Measurements from ENCODE around the gene OR10A5.
A peak's percentile ranks its signal among the peaks of the same experiment; 100 is the strongest.
"Not testable (repeated sequence)": the region's sequence is repeated elsewhere in the genome, so short reads cannot be mapped to it uniquely, and the experiment has no call there.

Gene OR10A5, protein sequence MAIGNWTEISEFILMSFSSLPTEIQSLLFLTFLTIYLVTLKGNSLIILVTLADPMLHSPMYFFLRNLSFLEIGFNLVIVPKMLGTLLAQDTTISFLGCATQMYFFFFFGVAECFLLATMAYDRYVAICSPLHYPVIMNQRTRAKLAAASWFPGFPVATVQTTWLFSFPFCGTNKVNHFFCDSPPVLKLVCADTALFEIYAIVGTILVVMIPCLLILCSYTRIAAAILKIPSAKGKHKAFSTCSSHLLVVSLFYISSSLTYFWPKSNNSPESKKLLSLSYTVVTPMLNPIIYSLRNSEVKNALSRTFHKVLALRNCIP

DNA sequence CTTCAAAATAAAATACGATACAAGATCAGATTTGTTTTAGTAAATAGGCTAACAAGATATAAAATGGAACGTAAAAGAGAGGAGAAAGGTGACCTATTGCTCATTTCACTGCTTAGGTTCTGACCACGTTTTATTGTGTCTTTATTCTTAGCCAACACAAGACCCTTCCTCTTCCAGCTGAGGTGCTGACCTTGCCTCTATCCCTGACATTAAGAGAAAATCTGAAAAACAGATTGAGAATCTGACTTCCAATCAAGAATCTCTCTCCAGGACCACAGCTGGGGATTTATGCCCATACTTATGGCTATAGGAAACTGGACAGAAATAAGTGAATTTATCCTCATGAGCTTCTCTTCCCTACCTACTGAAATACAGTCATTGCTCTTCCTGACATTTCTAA is at the start of gene OR10A5:
Gene OR10A5, plus strand, starts transcription at position 301 of the 400 bp plus-strand sequence. Its CDS starts 0 bp downstream, at position 301.
- DNase-seq = no peak

DNA sequence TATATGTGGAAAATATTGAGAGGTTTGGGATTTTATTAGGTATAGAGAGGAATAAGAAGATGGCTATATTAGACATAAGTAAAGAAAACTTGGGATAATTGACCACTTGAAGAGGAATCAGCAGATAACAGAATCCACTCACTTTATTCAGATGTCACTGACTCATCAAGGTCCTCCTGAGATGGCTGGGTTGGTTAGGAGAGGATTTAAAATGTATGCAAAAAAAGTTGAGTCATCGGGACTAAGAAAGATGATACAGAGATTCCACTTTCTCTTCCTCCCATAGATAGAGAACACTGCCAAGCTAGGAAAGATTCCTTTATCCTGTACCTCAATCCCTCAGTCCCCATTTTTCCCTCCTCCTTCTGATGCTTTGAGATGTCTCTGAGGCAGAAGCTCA is 46.1 kb upstream of the OR10A5 start, which contains the start of gene OR6A2:
Gene OR6A2, minus strand, starts transcription at position 288 of the 400 bp plus-strand sequence. CDS start 3,981 bp downstream, outside the sequence.
- DNase-seq = peak; percentile 23

DNA sequence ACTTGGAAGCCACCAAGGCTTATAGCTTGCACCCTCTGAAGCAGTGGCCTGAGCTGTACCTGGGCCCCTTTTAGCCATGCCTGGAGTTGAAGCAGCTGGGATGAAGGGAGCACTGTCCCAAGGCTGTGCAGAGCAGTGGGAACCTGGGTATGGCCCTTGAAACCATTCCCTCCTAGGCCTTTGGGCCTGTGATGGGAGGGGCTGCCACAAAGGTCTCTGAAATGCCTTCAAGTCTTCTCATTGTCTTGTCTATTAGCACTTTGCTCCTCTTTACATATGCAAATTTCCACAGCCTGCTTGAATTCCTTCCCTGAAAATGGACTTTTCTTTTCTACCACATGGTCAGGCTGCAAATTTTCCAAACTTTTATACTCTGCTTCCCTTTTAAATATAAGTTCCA is 44.4 kb upstream of the OR10A5 start:
- DNase-seq = not testable (repeated sequence)

DNA sequence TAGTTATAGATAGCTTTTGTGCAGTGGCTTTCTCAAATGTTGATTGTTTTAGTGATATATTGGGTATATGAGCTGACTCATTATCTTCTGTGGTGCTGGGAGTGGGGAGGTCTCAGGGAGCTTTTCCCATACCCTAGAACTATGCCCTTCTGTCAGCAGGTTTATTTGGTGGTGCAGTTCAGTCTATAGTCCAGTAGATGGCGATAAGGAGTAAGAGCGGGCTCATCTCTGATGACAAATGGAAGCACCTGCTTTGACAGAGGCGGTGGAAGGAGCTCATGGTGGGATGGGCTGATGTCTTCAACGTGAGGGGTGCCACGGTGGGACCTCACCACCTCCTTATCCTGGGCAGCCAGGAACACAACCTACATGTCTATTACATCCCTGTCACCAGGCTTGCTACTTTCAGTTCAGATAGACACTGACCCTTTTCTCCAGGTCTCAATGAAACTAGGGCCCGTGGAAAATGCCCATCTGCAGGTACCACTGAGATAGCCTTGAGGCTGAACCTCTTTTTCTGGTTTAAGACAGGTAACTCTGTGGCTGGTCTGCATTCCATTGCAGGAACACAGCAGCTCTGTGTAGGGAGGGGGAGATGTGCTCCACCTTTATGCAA is 33.0 kb upstream of the OR10A5 start:
- DNase-seq = peak; percentile 39

DNA sequence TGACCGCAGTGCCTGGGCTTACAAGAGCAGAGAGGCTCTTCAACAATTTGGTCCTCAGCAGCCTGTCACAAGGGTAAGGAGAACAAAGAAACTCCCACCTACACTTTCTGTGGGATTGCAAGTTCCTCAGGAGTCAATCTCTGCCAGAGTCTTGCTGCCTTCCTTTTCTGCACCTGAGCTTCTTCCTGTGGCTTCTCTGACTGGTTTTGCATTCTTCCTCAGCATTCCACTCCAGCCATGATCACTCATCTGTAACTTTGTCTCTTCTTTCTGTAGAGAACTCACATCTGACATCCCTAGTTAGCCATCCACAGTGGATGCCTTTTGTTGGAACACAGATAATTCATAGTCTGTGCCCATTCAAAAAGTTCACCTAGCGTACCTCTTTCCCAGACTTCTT is 31.8 kb upstream of the OR10A5 start:
- DNase-seq = no peak

DNA sequence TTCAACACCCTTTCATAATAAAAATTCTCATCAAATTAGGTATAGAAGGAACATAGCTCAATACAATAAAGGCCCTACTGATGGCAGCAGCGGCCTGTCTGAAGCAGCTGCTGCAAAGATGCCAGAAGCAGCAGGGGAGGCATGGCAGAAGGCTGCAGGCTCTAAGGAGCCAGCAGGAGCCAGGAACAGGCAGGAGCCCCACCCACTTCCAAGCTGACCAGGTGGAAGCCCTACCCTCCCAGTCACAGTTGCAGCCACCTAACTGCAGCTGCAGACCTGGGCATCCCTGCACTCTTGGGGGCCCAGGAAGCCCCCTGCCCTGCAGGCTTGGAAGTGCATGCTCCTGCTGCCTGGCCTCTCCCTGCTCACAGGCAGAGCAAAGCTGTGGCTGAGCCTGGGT is 27.8 kb upstream of the OR10A5 start:
- no peak for DNase-seq

DNA sequence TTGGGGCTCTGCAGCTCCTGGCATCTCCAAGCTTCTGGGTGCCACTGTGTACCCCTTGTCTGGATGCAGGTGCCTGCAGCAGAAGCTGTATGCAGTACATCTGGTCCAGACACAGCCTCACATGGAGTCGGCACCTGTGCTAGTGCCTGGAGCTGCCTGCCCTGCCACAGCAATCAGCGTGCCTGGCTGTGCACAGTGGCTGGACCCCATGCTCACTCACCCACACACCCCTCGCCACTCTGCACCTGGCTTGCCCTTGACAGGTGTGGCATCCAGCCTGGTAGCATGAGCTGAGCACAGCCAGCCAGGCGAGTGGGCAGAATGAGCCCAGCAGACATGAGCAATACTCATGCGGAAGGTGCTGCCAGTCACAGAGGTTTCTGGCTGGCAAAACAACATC is 26.5 kb upstream of the OR10A5 start:
- no peak for DNase-seq

DNA sequence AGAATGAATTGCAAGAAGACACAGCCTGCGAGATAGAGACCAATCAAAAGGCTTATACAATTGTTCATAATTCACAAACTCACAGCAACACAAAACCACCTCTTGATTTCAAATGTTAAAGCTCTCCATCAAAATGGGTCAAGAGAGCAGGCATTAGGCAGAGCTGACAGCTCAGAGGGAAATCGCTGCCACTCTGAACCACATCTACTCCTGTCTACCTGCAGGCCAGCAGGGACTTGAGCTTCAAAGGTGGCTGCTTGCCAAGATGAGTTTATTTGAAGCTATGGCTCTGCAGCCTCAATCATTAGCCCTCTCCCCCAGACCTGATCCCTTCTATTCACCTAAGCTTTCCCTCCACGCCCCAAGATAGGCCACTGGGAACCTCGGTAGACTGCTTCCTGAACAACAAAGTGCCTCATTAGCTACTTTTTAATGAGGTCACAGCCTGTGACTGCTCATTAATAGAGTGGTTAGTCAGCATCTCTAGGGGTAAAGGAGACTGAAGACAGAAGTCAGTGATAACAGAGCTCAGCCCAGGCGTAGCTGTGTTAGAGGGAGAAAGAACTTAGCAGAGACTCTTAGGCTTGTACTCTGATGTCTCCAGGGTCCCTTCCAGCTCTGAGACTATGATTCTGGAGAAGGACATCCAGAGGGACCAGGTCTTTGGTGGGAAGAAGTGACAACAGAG is 21.2 kb upstream of the OR10A5 start:
- no peak for DNase-seq

DNA sequence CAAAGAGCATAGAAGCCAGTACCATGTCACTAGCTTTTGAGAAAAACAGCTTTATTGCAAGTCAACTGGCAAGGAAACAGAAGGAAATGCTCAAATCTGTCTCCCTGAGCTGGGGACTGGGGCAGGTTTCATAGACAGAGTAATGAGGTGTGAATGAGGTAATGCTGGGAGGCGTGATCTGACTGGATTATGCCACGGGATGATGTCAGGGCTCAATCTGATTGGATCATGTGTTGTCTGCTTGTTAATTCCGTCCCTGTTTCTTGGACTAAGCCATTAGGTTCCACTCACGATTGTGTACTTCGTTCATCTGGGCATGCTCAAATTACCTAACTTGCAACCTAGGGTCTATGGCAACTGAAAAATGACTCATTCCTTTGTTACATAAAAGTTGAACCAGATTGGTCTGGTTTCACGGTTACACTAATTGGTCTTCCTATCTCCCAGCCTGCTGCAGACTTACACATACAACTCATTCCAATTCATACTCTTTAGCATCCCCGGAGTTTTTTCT is 20.2 kb upstream of the OR10A5 start:
- no peak for DNase-seq

DNA sequence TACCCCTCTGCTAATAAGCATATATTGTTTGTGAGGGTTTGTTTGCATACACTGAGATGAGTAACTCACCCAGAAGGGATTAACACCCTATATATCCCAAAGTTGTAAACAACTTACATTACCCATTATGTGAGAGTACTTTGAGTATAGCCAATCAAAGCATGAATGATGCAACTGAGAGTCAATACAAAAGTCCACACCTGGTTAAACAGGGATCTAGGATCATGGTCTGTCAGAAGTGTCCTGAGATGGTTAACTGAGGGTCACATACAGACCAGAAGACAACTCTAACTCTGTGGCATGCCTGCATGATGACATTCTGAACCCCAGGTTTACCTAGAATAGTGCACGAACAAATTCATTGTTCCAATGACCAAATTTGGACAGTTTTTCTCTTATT is 17.4 kb upstream of the OR10A5 start:
- no peak for DNase-seq

DNA sequence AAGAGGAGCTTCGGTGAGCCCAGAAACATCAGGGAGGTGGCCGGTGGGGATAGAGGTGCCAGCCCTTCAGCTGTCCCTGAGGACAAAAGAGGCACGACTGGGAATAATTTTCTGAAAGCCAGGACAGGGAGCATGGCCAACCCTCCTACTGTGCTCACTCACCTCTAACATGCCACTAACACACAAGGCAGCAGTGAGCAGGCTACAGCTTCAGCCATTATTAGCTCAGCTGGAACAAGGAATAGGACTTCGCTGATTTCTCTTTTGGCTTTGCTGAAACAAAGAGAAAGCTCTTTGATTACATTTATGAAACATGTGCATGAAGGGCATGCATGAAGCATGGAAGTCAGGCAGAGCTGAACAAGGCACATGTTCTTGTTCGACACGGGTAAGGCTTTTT is 12.1 kb upstream of the OR10A5 start:
- no peak for DNase-seq

DNA sequence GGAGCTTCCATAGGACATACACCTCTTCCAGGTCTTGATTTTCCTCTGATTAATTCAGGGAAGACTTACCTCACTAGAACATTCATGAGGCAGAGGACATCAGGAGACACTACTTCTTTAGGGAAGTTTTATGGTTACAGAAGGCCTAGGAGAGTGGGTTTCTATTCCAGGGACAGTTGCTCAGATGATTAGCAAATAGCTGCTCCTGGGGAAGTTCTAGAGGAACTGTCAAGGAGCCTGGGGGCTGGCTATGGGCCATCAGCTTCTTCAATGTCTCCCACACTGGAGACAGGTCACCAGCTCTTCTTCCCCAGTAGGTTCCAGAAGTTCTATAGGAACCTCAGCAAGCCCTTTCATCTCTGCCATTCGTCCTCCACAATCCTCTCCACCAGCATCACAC is 11.5 kb upstream of the OR10A5 start:
- DNase-seq = no peak

DNA sequence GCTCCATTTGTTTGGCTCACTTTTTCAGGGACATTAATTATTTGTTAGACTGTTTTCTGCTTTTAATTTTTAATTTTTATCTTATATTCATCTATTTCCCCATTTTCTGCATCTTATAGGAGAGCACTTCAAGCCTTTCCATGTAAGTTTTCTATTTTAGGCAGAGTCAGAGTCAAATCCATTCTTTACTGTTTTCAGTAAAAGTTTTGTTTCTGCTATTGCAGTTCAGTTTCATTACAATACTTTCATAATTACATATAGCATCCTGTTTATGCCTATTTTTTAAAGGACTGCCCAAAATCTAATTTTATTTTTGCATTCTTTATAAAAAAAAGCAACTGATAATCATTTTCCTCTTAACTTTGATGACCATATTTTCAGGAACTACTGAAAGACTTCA is 3.8 kb upstream of the OR10A5 start:
- DNase-seq = no peak

DNA sequence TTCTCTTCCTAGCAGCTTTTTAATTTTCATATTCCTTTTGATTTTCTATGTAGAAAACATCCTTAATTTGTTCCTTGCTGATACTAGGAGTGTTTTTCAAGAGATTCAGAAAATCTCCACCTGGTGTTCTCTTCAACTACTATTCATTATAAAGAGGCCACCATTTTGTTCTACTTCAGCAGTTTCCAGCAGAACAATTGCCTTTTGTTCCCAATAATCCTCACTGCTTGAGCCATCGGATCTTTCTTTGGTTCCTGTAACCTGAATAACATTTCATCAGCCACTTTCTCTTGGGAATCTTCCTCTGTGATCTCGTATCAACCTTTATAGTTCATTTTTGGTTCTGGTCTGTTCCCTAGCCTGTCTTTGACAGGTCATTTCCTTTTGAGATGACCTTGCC is 1.8 kb upstream of the OR10A5 start:
- DNase-seq = no peak

DNA sequence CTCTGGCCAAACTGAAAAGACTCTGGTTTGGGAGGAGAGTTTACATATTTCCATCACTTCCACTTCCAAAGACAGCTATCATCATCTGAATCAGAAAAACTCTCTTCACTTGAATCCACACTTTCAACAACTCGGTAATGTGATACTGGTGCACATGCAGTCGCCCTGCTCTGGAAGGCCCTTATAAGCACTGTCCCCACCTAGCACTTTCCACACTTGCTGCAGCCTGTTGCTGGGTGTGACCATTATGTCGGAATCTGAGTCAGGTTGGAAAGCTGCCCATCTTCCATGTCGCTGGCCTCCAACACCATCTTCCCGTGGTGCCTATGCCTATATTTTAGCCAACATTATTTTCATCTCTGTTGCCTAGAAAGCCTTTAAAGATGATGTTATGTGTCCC is 1.1 kb upstream of the OR10A5 start:
- DNase-seq = no peak

DNA sequence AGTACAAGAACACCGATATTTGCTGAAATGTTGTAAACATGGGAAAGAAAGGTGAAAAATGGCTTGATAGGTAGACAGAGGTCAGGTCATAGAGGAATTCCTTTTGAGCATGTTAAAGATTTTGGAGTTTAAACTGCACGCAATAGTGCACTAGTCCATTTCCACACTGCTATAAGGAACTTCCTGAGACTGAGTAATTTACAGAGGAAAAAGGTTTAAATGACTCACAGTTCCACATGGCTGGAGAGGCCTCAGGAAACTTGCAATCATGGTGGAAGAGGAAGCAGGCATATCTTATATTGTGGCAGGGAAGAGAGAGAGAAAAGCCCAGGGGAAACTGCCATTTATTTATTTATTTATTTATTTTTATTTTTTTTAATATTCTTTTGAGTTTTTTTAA is 5.0 kb downstream of the OR10A5 start:
- DNase-seq = no peak

DNA sequence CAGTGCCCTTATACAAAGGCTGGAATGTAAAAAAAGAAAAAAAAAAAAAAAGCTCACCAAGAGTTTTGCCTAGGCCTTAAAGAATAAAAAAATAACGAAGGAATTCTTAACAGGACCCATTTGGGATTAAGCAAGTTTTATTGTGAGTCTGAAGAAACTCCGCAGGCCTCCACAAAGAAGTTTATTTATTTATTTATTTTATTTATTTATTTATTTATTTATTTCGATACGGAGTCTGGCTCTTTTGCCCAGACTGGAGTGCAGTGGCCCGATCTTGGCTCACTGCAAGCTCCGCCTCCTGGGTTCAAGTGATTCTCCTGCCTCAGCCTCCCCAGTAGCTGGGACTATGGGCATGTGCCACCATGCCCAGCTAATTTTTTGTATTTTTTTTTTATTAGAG is 9.3 kb downstream of the OR10A5 start:
- not testable (repeated sequence) for DNase-seq

DNA sequence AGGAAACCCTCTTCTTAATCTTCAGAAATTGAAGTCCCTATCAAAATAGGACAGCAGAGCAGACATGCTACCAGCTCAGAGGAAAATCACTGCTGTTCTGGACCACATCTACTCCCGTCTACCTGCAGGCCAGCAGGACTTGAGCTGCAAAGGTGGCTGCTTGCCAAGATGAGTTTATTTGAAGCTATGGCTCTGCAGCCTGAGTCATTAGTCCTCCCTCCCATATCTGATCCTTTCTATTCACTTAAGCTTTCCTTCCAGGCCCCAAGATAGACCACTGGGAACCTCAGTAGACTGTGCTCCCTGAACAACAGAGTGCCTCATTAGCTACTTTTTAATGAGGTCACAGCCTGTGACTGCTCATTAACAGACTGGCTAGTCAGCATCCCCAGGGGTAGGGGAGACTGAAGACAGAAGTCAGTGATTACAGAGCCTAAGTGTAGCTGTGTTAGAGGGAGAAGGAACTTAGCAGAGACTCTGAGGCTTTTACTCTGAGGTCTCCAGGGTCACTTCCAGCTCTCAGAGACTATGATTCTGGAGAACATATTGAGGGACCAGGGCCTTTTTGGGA is 10.6 kb downstream of the OR10A5 start:
- peak; percentile 31 for DNase-seq

DNA sequence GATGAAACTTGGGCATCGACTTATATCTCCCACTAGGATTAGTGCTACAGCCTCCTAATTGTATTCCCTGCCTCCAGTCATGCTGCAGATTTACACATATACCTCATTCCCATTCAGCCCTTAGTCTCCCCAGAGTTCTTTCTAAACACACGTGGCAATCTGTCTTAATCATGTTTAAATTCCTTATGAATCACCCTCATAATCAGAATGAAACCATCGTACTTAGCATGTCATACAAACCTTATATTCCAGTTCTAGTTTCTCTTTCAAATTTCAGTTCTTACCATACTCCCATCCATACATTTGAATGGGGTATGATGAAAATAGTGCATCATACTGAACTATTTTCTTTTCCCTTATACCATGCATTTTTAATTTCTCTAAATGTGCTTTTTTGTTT is 11.4 kb downstream of the OR10A5 start:
- DNase-seq = no peak

DNA sequence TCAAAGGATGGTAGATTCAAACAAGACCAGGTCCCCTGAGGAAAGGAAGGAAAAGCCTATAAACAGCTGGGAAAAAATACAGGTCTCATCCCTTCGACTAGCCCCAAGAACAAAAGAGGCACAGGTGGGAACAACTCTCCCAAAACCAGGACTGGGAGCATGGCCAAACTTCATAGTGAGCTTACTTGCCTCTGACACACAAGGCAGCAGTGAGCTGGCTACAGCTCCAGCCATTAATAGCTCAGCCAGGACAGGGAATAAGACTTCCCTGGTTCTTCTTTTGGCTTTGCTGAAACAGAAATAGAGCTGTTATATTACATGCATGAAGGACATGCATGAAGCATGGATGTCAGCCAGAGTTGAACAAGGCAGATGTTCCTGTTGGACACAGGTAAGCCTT is 17.5 kb downstream of the OR10A5 start, which contains the start of gene OR10A2:
Gene OR10A2, plus strand, starts transcription at position 97 of the 400 bp plus-strand sequence. CDS start 6,698 bp downstream, outside the sequence.
- peak; percentile 3 for DNase-seq

DNA sequence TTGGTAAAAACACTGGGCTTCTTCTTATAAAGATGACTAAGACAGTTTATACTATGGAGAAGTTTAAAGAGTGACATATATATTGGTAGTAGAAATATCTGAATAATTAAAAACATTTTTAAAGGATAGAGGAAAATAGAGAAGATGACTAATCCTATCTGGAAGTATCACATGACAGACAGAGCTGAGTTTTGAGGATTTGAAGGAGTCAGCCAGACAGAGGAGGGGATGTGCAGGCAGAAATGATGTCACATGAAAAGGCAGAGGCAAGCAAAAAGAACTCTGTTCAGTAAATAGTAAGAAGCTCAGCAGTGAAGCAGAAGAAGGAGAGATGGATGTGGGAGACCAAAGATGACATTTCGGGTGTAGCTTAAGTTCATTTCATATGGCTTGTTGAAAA is 19.0 kb downstream of the OR10A5 start:
- DNase-seq = peak; percentile 40

DNA sequence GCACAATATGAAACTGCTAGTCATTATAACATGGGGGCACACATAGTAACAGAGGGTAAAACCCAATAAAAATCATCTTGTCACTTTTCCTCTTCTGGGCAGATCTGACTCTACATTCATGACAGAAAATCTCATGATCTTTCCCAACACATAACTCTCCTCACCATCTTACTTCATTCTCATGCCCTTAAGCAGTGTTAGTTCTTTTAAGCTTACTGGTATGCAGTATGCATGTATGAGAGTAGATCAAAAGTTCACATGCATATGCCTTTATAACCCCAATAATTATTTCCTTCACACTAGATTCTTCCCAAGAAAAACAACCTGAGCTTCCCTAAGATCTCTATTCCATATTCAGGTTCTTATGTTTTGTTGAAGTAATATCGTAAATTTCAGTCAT is 25.8 kb downstream of the OR10A5 start:
- no peak for DNase-seq

DNA sequence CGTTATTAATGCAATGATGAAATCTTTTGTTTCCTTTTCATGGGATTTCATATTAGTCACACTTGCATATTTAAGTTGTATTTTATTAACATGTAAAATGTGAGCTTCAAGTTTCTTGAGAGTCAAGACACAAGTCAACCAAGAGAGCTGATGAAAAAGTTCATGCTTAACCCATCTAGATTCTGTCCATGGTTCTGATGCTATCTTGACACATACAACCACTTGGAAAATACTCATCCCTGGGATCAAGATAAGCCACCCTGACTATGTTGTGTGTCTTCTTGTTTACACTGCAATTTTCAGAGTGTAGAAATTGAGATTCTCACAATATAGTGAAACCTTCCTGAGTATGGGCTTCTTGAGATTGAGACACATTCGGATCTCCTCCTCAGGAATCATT is 30.3 kb downstream of the OR10A5 start:
- DNase-seq = no peak
